Astrocyte (in vitro differentiated cells and primary cell): ENCODE measurements around the gene FCER2. TPM values are rescaled to one million over a fixed set of nuclear protein-coding genes. Genes with fewer than 3 reads are reported as not detected.
A peak's percentile ranks its signal among the peaks of the same experiment; 100 is the strongest.

Experiments used
- DNase-seq: peaks from one replicate; pipeline ENCODE4 v3.0.0-alpha.2; 2010; ENCODE audit warnings: low read depth
- FAIRE-seq: peaks from 2 replicates; lab custom pipeline; 2011; peaks lifted over from hg19 to GRCh38; lab: Jason Lieb, UNC
- H2AFZ ChIP-seq: 2 replicates; pipeline ENCODE4 v1.6.0; 2012; ENCODE audit warnings: low read depth, low read length, inconsistent platforms
- H3K27ac ChIP-seq: 2 replicates; pipeline ENCODE4 v1.5.1; 2011; ENCODE audit warnings: low read depth, low read length, inconsistent platforms
- H3K27me3 ChIP-seq: 2 replicates; pipeline ENCODE4 v1.6.0; 2011; ENCODE audit warnings: low read length, inconsistent platforms; ENCODE audit not compliant: insufficient read depth
- H3K36me3 ChIP-seq: 2 replicates; pipeline ENCODE4 v1.5.1; 2011; ENCODE audit warnings: low read length, inconsistent platforms; ENCODE audit not compliant: insufficient read depth
- H3K4me1 ChIP-seq: 2 replicates; pipeline ENCODE4 v1.5.1; 2011; ENCODE audit warnings: low read length, inconsistent platforms; ENCODE audit not compliant: insufficient read depth
- H3K4me2 ChIP-seq: 2 replicates; pipeline ENCODE4 v1.6.0; 2012; ENCODE audit warnings: low read length, inconsistent platforms
- H3K4me3 ChIP-seq: 2 replicates; pipeline ENCODE4 v1.5.1; 2011; ENCODE audit warnings: low read depth, mild to moderate bottlenecking, low read length, inconsistent platforms; ENCODE audit not compliant: insufficient read depth
- H3K79me2 ChIP-seq: 2 replicates; pipeline ENCODE4 v1.6.0; 2012; ENCODE audit warnings: mild to moderate bottlenecking, low read length, inconsistent platforms; ENCODE audit not compliant: insufficient read depth
- H3K9ac ChIP-seq: 2 replicates; pipeline ENCODE4 v1.6.0; 2012; ENCODE audit warnings: mild to moderate bottlenecking, low read length, inconsistent platforms
- H3K9me3 ChIP-seq: 2 replicates; pipeline ENCODE4 v1.5.1; 2012; ENCODE audit warnings: low read depth, mild to moderate bottlenecking, low read length, inconsistent platforms; ENCODE audit not compliant: insufficient read depth
- H4K20me1 ChIP-seq: 2 replicates; pipeline ENCODE4 v1.6.0; 2012; ENCODE audit warnings: low read length, inconsistent platforms; ENCODE audit not compliant: insufficient read depth
- H3K27ac Mint-ChIP-seq: one replicate; pipeline ENCODE4 v1.8.0; 2021; ENCODE audit warnings: mild to moderate bottlenecking, mixed read lengths; ENCODE audit not compliant: unreplicated experiment
- H3K27me3 Mint-ChIP-seq: one replicate; pipeline ENCODE4 v1.8.0; 2021; ENCODE audit warnings: low read depth, mixed read lengths; ENCODE audit not compliant: unreplicated experiment
- H3K36me3 Mint-ChIP-seq: one replicate; pipeline ENCODE4 v1.8.0; 2021; ENCODE audit warnings: low read depth, mixed read lengths; ENCODE audit not compliant: unreplicated experiment
- H3K4me1 Mint-ChIP-seq: one replicate; pipeline ENCODE4 v1.8.0; 2021; ENCODE audit warnings: low read depth, mixed read lengths; ENCODE audit not compliant: unreplicated experiment
- H3K4me3 Mint-ChIP-seq: one replicate; pipeline ENCODE4 v1.8.0; 2021; ENCODE audit warnings: mild to moderate bottlenecking, moderate library complexity, mixed read lengths; ENCODE audit not compliant: unreplicated experiment
- H3K9me3 Mint-ChIP-seq: one replicate; pipeline ENCODE4 v1.8.0; 2021; ENCODE audit warnings: mild to moderate bottlenecking, mixed read lengths; ENCODE audit not compliant: unreplicated experiment
- EZH2 ChIP-seq: IDR thresholded peaks from 2 replicates; pipeline ENCODE4 v1.6.1; 2012; ENCODE audit warnings: mild to moderate bottlenecking, low read length, inconsistent platforms; ENCODE audit not compliant: insufficient read depth
- total RNA-seq: library from RNA; stranded (reverse); gene quantifications from 2 replicates; pipeline ENCODE4 v1.2.1, GENCODE V29; 2021
- TF ChIP-seq, protein P1 (sequence below): IDR thresholded peaks from 2 replicates; pipeline ENCODE4 v1.5.1; 2011; ENCODE audit warnings: low read depth, mild to moderate bottlenecking, inconsistent platforms, low read length, moderate library complexity; ENCODE audit not compliant: insufficient read depth

The FCER2 gene
- total RNA-seq, 1 donor from 2014 or later = not detected

DNA sequence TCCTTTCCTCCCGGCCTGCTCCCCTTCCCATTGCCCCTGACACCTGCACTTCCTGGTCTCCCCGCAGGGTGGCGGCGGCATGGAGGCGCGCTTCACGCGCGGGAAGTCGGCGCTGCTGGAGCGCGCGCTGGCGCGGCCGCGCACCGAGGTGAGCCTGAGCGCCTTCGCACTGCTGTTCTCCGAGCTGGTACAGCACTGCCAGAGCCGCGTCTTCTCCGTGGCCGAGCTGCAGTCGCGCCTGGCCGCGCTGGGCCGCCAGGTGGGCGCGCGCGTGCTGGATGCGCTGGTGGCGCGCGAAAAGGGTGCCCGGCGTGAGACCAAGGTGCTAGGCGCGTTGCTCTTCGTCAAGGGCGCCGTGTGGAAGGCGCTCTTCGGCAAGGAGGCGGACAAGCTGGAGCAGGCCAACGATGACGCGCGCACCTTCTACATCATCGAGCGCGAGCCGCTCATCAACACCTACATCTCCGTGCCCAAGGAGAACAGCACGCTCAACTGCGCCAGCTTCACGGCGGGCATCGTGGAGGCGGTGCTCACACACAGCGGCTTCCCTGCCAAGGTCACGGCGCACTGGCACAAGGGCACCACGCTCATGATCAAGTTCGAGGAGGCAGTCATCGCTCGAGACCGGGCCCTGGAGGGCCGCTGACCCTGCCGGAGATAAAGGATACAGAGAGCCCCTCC, 19.6 kb downstream of the FCER2 start:
- Histone ChIP-seq H3K4me1 (peaks cover 8% of the 10 kb centered on the region), H3K9me3 (no peaks in the 10 kb centered on the region), H3K9ac (peak overlapping the region; percentile 97), H3K36me3 (no peaks in the 10 kb centered on the region), H3K4me3 (no peak overlapping the region), H2AFZ (peak overlapping the region; percentile 89), H4K20me1 (peaks cover 30% of the 10 kb centered on the region), H3K27me3 (peaks cover 5% of the 10 kb centered on the region), H3K4me2 (peak overlapping the region; percentile 98), H3K27ac (no peak overlapping the region), H3K79me2 (peaks cover 13% of the 10 kb centered on the region)
- H3K4me1 Mint-ChIP-seq = no peaks in the 10 kb centered on the region
- peaks cover 18% of the 10 kb centered on the region for H3K27me3 Mint-ChIP-seq
- H3K9me3 Mint-ChIP-seq = no peaks in the 10 kb centered on the region
- no peak overlapping the region for H3K27ac Mint-ChIP-seq
- no peak for DNase-seq
- H3K4me3 Mint-ChIP-seq = peak overlapping the region; percentile 89
- H3K36me3 Mint-ChIP-seq = peaks cover 6% of the 10 kb centered on the region
- no peak for FAIRE-seq
- TF ChIP-seq, protein P1, sequence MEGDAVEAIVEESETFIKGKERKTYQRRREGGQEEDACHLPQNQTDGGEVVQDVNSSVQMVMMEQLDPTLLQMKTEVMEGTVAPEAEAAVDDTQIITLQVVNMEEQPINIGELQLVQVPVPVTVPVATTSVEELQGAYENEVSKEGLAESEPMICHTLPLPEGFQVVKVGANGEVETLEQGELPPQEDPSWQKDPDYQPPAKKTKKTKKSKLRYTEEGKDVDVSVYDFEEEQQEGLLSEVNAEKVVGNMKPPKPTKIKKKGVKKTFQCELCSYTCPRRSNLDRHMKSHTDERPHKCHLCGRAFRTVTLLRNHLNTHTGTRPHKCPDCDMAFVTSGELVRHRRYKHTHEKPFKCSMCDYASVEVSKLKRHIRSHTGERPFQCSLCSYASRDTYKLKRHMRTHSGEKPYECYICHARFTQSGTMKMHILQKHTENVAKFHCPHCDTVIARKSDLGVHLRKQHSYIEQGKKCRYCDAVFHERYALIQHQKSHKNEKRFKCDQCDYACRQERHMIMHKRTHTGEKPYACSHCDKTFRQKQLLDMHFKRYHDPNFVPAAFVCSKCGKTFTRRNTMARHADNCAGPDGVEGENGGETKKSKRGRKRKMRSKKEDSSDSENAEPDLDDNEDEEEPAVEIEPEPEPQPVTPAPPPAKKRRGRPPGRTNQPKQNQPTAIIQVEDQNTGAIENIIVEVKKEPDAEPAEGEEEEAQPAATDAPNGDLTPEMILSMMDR = no peak
- no peak for TF ChIP-seq EZH2

DNA sequence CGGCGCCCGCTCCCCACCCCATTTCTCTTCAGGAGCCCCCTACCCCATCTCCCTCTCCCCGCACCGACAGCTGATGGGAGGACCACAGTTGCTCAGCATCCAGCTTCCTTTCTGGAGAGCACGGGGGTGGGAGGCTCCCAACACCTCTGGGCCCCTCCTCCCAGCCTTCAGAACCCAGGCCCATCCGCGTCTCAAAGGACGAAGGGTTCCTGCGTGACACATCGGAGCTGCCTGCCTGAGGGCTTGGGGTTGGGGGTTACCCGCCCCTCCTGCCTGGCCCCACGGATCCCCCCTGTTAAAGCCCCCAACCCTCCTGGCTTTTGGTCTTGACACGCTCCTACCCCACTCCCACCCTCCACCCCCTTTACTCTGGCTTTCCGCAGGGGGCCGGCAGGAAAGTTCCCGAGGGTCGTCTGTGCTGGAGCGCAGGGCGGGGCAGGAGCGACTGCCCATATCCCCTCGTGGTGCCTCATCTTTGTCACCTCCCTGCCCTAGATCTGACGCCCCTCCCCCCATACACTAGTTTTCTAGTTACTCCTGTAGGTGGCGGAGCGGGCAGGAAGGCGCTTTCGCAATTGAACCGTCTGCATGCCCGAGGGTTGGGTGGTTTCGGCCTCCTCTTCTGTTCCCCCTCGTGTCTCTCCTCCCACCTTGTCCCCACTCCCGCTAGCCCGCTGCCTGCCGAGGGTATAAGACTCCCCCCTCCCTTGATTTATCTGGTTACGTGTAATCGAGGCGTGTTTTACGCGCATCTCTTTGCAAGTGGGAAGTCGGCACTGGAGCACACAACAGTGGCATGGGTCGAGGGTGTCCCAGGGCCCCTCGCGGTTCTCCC, 20.4 kb downstream of the FCER2 start:
- Histone ChIP-seq H3K9ac (peak overlapping the region; percentile 97), H4K20me1 (peaks cover 30% of the 10 kb centered on the region), H3K4me2 (peak overlapping the region; percentile 98), H3K4me3 (peak overlapping the region; percentile 87), H3K79me2 (peaks cover 13% of the 10 kb centered on the region), H2AFZ (peak overlapping the region; percentile 89), H3K4me1 (peaks cover 8% of the 10 kb centered on the region), H3K27me3 (peaks cover 5% of the 10 kb centered on the region), H3K36me3 (no peaks in the 10 kb centered on the region), H3K9me3 (no peaks in the 10 kb centered on the region), H3K27ac (peak overlapping the region; percentile 65)
- peaks cover 26% of the 10 kb centered on the region for H3K27me3 Mint-ChIP-seq
- FAIRE-seq (no peak), DNase-seq (peak; percentile 35)
- H3K4me3 Mint-ChIP-seq = peak overlapping the region; percentile 89
- H3K4me1 Mint-ChIP-seq = no peaks in the 10 kb centered on the region
- TF ChIP-seq, protein P1 = no peak
- TF ChIP-seq EZH2 = no peak
- H3K36me3 Mint-ChIP-seq = peaks cover 6% of the 10 kb centered on the region
- no peak overlapping the region for H3K27ac Mint-ChIP-seq
- H3K9me3 Mint-ChIP-seq = no peaks in the 10 kb centered on the region
